SKM-1 treated with dmso at 0.1 percent for 144 hours (cell line): ENCODE measurements around the gene ATP5MC3.

Experiments used
- DNase-seq: peaks from one replicate; lab custom pipeline; 2025; ENCODE audit not compliant: unreplicated experiment; lab: John Stamatoyannopoulos, UW

ATP5MC3 gene

GRCh38 chr2:175168564-175168945 is 13.0 kb downstream of the ATP5MC3 start:
- no peak for DNase-seq

- DNase-seq: peak; percentile 99
Measured at GRCh38 chr2:175167792-175168563, 13.5 kb downstream of the ATP5MC3 start, which contains the start of gene ATF2. TSS of gene ATF2 (minus strand) at chr2:175168203. CDS start at chr2:175136443, 31,760 bp downstream.

- DNase-seq: no peak
Measured at GRCh38 chr2:175167076-175167791, 14.3 kb downstream of the ATP5MC3 start.

- DNase-seq: no peak
Measured at GRCh38 chr2:175166216-175166824, 15.2 kb downstream of the ATP5MC3 start.

- no peak for DNase-seq
Measured at GRCh38 chr2:175164235-175164634, 17.3 kb downstream of the ATP5MC3 start.

GRCh38 chr2:175158894-175159293 is 22.6 kb downstream of the ATP5MC3 start:
- DNase-seq: no peak

- no peak for DNase-seq
Measured at GRCh38 chr2:175156534-175156933, 25.0 kb downstream of the ATP5MC3 start.

GRCh38 chr2:175154661-175155082 is 26.8 kb downstream of the ATP5MC3 start:
- DNase-seq: no peak

GRCh38 chr2:175152242-175152641 is 29.3 kb downstream of the ATP5MC3 start:
- DNase-seq: no peak

GRCh38 chr2:175151791-175152190 is 29.7 kb downstream of the ATP5MC3 start:
- DNase-seq: no peak

GRCh38 chr2:175147186-175147585 is 34.3 kb downstream of the ATP5MC3 start:
- no peak for DNase-seq

- no peak for DNase-seq
Measured at GRCh38 chr2:175143678-175144077, 37.8 kb downstream of the ATP5MC3 start.

- DNase-seq: no peak
Measured at GRCh38 chr2:175143191-175143590, 38.3 kb downstream of the ATP5MC3 start.

- no peak for DNase-seq
Measured at GRCh38 chr2:175140332-175140731, 41.2 kb downstream of the ATP5MC3 start.

- no peak for DNase-seq
Measured at GRCh38 chr2:175137793-175138192, 43.7 kb downstream of the ATP5MC3 start.

GRCh38 chr2:175136334-175137215 is 44.9 kb downstream of the ATP5MC3 start:
- DNase-seq: no peak

GRCh38 chr2:175135862-175136261 is 45.6 kb downstream of the ATP5MC3 start:
- DNase-seq: no peak

GRCh38 chr2:175135177-175135576 is 46.3 kb downstream of the ATP5MC3 start:
- no peak for DNase-seq

- DNase-seq: no peak
Measured at GRCh38 chr2:175131252-175131651, 50.3 kb downstream of the ATP5MC3 start.

- DNase-seq: no peak
Measured at GRCh38 chr2:175126661-175127060, 54.8 kb downstream of the ATP5MC3 start.
